Rectal smooth muscle tissue (tissue), 1 donor: Measurements from ENCODE around the gene CCDC102B.

Source experiments
- H3K27ac ChIP-seq: one replicate; pipeline ENCODE4 v1.7.0; 2013; ENCODE audit warnings: low read depth, low read length, inconsistent platforms
- H3K27me3 ChIP-seq: one replicate; pipeline ENCODE4 v1.7.0; 2013; ENCODE audit warnings: low read length; ENCODE audit not compliant: control insufficient read depth, insufficient read depth
- H3K36me3 ChIP-seq: one replicate; pipeline ENCODE4 v1.7.0; 2013; ENCODE audit warnings: low read length; ENCODE audit not compliant: control insufficient read depth, insufficient read depth
- H3K4me1 ChIP-seq: one replicate; pipeline ENCODE4 v1.7.0; 2013; ENCODE audit warnings: low read length; ENCODE audit not compliant: control insufficient read depth, insufficient read depth
- H3K4me3 ChIP-seq: one replicate; pipeline ENCODE4 v1.7.0; 2013; ENCODE audit warnings: low read length
- H3K9ac ChIP-seq: one replicate; pipeline ENCODE4 v1.7.0; 2013; ENCODE audit warnings: low read length

The CCDC102B gene

GRCh38 chr18:69081846-69082245 is 284.0 kb downstream of the CCDC102B start:
- H3K9ac ChIP-seq = no peak overlapping the region
- no peak overlapping the region for H3K4me3 ChIP-seq
- no peaks in the 10 kb centered on the region for H3K36me3 ChIP-seq
- H3K27ac ChIP-seq = no peak overlapping the region
- no peaks in the 10 kb centered on the region for H3K4me1 ChIP-seq
- H3K27me3 ChIP-seq = no peaks in the 10 kb centered on the region

- no peaks in the 10 kb centered on the region for H3K36me3 ChIP-seq
- H3K4me3 ChIP-seq = no peak overlapping the region
- no peaks in the 10 kb centered on the region for H3K27me3 ChIP-seq
- no peaks in the 10 kb centered on the region for H3K4me1 ChIP-seq
- H3K9ac ChIP-seq = no peak overlapping the region
- H3K27ac ChIP-seq = no peak overlapping the region
Observed at GRCh38 chr18:69082499-69082898, 284.6 kb downstream of the CCDC102B start.

GRCh38 chr18:69085951-69086350 is 288.1 kb downstream of the CCDC102B start:
- Histone ChIP-seq H3K9ac (no peak overlapping the region), H3K4me1 (no peaks in the 10 kb centered on the region), H3K36me3 (no peaks in the 10 kb centered on the region), H3K4me3 (no peak overlapping the region), H3K27me3 (no peaks in the 10 kb centered on the region), H3K27ac (no peak overlapping the region)

GRCh38 chr18:69088973-69089372 is 291.1 kb downstream of the CCDC102B start:
- Histone ChIP-seq H3K9ac (no peak overlapping the region), H3K27ac (no peak overlapping the region), H3K4me3 (no peak overlapping the region), H3K27me3 (no peaks in the 10 kb centered on the region), H3K4me1 (no peaks in the 10 kb centered on the region), H3K36me3 (no peaks in the 10 kb centered on the region)

- H3K36me3 ChIP-seq = no peaks in the 10 kb centered on the region
Observed at GRCh38 chr18:69097349-69097748, 299.5 kb downstream of the CCDC102B start.

GRCh38 chr18:69102959-69103358 is 305.1 kb downstream of the CCDC102B start:
- H3K4me1 ChIP-seq = no peaks in the 10 kb centered on the region
- H3K9ac ChIP-seq = no peak overlapping the region
- H3K36me3 ChIP-seq = no peaks in the 10 kb centered on the region
- no peak overlapping the region for H3K4me3 ChIP-seq
- H3K27me3 ChIP-seq = no peaks in the 10 kb centered on the region
- H3K27ac ChIP-seq = no peak overlapping the region

More at GRCh38 chr18:69097349-69097748, 299.5 kb downstream of the CCDC102B start:
- Histone ChIP-seq H3K27me3 (no peaks in the 10 kb centered on the region), H3K4me1 (no peaks in the 10 kb centered on the region), H3K4me3 (no peak overlapping the region), H3K9ac (no peak overlapping the region), H3K27ac (no peak overlapping the region)
